NCI-H1930 (cell line): ENCODE results near the gene PIGR.

Source experiments
- DNase-seq, 2 experiments: peaks; one replicate each; lab custom pipeline; 2025; lab: John Stamatoyannopoulos, UW

Gene PIGR, protein sequence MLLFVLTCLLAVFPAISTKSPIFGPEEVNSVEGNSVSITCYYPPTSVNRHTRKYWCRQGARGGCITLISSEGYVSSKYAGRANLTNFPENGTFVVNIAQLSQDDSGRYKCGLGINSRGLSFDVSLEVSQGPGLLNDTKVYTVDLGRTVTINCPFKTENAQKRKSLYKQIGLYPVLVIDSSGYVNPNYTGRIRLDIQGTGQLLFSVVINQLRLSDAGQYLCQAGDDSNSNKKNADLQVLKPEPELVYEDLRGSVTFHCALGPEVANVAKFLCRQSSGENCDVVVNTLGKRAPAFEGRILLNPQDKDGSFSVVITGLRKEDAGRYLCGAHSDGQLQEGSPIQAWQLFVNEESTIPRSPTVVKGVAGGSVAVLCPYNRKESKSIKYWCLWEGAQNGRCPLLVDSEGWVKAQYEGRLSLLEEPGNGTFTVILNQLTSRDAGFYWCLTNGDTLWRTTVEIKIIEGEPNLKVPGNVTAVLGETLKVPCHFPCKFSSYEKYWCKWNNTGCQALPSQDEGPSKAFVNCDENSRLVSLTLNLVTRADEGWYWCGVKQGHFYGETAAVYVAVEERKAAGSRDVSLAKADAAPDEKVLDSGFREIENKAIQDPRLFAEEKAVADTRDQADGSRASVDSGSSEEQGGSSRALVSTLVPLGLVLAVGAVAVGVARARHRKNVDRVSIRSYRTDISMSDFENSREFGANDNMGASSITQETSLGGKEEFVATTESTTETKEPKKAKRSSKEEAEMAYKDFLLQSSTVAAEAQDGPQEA

DNA sequence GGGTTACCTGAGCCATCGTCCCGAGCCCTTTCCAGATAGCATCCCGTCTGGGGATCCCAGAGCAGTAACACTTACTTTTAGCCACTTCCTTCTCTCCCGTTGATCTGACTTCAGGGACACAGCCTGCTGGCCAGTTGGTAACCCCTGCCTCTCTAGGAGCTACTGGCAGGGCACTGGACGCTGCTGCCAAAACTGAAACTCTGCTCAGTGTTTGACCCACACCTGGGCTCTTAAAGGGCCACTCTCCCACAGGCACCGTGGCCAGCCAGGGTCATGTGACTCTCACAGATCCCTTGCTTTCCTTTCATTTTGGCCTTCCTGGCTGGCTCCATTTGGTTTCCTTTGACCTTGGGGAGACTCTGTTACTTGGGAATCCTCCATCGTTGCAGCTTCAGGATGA lies at the start of gene PIGR:
Gene PIGR (minus strand): TSS at position 206 of the 400 bp plus-strand sequence. CDS start 5,935 bp downstream, outside the sequence.
- no peak for DNase-seq

DNA sequence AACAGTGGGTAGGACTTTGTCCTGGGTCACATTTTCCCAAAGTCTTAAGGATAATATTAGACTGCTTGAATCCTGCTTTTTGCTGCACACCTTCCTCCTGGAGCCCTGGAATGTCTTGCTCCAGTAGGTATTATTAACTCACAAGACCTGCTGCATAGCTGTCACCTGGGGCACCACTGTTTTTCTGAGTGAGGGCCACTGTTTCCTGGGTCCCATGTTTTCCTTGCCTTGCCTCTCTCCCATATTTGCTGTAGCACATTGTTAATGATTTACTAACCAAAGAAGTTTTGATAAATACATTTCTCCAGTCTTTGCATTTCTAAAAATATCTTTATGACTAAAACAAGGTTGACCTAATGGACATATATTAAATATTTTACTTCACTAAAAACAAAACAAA lies 46.5 kb upstream of the PIGR start:
- no peak for DNase-seq

DNA sequence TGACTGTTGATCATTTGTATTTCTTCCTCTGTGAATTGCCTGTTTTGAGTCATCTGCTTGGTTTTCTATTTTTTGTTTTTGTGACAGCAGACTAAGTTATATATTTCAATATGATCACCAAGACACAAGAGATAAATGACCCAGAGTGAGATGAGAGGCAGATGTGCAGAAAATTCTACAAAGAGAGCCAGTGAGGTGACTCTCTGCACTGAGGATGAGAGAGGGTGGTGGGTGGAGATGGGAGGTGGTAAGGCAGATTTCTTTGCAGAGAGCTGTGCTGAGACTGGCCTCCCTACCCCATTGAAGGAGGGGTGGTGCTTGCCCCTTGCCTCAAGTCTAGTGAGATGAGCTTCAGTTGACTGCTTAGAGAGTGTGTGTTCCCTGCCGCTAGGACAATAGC lies 41.6 kb upstream of the PIGR start:
- DNase-seq: no peak

DNA sequence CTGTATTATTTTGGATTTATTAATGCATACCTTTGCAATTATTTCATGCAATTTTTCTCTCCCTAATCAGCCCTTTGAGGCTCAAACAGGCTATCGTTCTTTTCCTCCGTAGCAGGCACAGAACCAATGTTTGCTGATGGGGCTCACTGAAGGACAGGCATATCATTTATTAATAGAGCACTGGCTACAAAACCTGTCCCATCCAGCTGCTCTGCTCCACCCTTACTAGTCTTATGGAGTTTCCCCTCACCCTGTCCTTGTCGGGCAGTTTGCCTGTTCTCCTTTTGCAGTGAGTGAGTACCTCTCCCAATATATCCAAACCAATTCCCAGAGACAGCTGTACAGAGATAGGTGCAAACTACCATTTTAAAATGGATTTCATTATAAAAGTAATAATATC lies 40.6 kb upstream of the PIGR start:
- DNase-seq: no peak

DNA sequence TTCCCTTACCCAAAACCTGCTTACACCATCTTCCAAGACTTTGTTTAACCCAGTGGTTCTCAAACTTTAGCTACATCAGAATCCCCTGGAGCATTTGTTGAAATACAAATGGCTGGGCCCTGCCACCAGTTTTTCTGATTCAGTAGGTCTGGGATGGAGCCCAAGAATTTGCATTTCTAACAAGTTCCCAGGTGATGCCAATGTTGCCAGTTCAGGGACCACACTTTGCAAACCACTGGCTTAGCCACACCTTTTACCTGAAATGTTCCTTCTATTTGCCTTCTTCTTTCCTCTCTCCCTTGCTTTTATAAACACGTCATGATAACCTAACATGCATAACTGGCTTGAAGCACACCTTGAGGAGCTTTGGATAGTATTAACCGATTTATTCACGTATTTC lies 40.1 kb upstream of the PIGR start:
- DNase-seq: no peak

DNA sequence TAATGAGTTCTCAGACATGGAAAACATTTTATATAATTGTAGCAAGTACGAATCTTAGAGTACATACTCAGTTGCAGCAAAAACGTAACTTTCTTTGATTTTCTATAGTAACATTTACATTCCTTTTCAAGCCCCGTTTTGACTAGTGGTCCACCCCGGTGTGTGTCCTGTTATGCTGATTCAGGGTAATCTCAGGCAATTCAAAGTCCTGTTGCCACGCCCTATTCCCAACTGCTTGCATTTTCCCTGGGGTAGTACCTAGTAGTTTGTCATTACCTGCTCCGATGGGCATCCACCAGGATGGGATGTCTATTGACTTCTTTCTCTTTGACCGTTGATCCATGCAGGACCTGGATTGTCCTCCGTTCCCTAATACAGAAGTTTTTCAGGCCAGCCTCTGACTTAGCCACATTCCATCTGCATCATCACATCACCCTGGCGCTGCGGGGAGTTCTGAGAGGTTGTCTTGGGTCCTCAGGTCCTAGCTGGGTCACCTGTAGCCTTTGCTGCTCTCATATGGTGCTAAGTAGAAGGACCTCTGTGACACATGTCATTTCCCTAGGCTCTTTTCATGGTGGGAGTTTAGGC lies 39.0 kb upstream of the PIGR start:
- DNase-seq: no peak

DNA sequence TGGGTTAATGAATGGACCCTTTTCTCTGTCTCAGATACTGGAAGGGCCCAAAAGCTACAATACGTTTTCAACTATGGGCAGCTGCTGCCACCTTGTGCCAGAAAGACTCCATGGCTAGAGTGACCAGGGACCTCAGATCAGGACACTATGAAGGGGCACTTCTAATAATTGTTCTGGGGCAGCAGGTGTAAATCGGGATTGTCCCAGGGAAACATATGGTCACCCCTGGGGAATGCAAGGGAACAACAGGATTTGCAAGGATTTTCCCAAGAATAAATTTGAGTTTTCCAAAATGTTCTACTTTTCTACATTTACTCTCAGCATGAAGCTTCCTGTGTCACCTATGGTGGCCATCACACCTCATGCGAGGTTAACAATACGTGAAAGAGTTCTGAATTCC lies 36.0 kb upstream of the PIGR start:
- peak; percentile 8 to 26 for DNase-seq

DNA sequence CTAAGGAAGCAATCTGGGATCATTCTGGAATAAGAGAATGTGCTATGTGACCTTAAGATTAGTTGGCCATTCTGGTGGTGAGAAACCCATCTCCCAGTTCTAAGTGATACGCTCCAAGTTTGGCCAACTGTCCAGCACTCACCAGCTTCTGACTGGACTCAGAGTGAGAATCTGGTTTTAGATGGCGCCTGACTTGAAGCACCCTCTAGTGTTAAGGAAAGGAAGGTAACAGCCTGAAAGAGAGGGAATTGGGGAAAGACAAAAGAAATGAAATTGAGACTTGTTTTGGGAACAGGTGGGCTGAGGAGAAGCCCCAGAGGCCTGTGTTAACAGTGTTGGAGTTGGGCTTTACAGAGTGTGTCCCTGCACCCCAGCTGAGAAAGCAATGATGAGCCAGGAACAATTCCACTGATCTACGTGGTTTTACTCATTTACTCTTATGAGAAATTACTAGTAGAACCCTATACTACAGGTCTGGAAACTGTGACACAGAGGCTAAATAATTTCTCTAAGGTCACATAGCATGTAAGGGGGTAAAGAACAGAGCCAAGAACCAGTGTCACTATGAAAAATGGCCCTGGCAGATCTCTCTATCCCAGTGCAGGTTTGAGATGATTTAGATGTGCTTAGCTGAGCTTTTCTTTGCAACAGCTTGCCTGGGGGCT lies 33.2 kb upstream of the PIGR start:
- no peak for DNase-seq

DNA sequence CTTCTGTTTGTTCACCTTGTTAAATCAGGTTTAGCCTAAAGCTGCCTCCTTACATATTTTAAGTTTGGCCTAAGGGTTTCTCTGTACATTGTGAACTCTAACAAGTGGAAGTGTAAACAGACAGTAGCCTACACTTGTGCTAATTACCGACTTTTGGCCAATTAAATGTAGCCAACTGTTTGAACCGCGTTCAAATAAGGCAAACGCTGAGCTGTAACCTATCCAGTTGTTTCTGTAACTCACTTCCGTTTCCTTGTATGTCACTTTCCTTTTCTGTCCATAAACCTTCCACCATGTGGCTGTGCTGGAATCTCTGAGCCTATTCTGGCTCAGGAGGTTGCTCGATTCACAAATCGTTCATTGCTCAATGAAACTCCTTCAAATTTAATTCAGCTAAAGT lies 32.0 kb upstream of the PIGR start:
- no peak for DNase-seq

DNA sequence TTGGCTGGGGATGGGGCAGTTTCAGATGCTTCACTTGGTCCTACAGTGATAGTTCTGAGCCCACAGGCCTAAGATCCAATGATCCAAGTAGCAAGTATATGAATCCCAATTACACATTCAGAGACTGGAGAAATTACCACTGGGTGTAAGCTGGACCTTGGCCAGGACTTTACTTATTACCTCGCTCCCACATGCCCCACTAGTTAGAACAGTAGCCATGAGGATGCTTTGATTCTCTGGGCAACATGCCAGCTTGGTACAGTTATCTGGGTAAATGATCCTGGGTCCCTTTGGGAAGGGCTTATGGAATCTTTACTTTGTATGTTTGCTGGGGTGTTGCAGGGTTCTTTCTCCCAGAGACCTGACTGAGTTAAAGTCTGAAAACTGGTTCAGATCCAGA lies 29.0 kb upstream of the PIGR start:
- DNase-seq: no peak

DNA sequence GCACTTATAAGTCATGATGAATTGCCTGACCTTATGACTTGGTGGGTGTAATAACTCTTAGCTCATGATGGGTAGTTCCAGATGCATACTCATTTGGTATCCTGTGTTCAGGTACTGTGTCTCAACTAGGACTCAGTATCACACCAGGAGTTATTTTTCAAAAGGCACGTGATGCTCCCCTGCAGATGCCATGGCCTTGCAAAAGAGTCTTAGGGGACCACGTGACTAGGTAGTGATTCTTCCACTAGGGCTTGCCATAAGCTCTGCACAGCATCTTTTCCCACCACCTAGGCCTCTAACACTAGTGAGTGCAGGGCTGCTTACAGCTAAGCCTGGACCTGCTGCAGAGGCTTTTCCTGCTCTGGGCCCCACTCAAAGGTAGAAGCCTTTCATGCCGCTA lies 27.9 kb upstream of the PIGR start:
- no peak for DNase-seq

DNA sequence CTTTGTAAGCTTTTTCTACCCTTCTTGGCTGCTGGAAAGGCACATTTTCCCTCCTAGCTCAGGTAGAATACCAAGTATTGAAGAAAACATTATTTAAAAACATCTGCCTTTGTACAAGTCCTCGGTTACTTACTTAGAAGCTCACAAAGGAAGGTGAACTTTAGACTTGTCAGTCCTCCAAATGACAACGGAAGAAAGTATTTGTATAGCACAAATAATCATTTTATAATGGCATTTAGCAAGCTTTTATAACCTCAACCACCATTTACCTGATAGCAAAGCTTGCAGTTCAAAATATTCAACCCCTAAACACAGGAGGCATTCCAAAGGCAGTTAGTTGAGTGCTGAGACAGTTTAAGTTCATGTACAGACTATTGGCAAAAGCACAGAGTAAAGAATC lies 26.5 kb upstream of the PIGR start:
- no peak for DNase-seq

DNA sequence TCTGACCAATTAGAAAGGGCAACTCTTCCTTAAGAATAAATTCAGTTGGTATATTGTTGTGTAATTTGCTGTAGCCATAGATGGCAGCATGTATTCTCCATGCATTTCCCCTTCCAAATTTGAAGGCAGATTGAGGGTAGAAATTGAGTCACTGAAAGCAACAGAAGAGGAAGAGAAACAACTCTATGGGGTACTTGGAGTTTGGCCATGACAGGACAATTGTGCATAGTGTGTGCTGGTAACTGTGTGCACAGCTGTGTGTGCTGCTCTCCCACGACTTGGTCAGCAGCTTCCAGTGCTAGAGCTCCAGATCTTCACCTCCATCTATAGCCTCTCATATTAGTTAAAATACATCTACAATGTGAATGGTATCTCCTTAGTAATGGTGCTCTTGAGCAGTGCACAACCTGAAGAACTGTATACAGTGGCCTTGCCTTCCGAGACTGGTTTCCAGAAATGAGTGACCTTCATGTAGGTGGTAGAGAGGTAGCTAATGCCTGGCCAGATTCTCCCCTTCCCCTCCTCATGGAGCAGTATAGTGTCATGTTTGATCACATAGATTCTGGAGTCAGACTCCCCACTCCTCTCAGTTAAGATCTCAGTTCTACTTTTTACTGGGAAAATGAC lies 24.9 kb upstream of the PIGR start:
- DNase-seq: no peak

DNA sequence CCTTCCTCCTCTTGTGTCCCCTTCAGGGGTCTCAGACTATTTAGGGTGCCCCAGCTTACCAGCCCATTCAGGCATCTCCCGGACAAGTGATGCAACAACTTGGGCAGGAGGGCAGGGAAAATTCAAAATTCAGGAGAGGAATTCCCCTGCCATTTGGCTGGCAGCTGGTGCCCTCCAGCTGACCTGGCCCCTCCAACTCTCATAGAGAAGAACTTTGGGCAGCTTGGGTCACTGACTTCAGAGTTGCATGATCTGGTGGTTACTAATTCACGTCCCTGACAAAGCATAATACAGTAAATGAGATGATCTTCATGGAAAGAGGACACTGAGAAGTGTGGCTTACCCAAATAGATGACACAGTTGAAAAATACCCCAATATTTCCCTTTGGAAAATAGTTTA lies 24.2 kb upstream of the PIGR start, which contains the start of gene FCAMR:
Gene FCAMR (minus strand): TSS at position 15 of the 400 bp plus-strand sequence. CDS start 335 bp downstream, outside the sequence.
- no peak for DNase-seq

DNA sequence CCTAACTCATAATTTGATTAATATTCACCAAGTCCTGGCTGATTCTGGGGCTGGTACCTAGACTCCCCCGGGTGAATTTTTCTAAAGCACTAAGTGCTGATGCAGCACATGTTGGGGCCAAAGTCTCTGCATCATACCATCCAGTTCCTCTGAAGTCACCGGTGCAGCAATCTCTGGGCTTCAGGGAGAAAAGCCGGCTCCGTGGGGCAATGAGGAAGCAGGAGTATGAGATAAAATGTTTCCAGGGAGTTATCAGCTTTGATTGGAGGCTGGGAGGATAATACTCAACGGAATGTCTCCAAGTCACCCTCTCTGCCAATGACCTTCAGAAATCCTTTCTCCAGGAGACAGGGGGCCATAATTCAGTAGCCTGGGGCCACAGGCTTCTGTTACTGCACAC lies 22.8 kb upstream of the PIGR start:
- DNase-seq: no peak

DNA sequence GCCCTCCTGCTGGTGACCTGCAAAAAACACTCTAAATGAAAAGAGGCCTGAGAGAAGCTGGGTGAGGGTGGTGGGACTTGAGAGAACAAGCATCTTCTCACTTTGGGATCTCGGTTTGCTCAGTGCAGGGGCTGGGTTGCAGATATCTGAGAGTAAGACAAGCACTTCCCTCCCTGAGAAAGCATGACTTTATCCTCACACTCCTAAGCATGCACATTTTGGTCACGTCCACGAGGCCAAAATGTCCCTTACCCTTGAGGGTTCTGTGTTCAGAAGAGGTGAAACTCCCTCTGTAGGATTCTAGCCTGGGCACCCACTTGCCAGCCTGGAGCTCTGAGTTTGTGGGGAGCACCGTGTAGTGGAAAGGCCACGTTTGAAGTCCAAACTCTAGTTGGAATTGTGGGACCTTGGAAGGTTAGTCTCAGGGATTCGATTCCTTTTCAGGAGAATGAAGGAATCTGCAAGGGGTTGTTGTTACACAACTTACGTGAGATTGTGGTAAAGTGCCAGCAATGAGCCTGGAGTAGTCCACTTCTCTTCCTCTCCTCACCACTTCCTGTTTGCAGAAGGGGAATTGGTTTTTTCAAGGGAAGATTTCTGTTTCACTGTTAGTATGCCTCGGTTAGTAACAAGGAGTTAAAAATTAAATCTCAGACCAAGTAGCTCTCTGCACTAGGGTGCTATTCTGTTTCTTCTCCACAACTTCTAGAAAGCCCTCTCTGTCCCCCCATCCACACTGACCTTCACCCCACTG lies 21.0 kb upstream of the PIGR start:
- DNase-seq: no peak

DNA sequence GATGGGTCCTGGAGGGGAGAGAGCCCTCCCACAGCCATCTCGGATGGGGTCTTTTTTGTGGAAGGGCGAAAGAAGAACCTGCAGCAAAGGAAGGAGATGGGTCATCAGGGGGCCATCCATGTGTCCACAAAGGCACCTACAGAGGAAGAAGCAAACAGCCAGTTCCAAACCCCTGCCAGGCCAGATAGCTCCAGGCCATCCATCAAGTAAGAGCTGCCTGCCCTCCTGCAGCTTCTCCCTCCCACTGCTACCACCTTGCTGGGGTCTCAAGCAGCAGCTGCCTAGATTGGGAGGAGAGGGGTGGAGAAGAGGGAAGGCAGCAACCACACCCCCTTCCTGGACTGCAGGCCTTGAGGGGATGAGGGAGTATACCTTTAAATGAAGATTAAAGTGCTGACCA lies 19.5 kb upstream of the PIGR start:
- DNase-seq: no peak

DNA sequence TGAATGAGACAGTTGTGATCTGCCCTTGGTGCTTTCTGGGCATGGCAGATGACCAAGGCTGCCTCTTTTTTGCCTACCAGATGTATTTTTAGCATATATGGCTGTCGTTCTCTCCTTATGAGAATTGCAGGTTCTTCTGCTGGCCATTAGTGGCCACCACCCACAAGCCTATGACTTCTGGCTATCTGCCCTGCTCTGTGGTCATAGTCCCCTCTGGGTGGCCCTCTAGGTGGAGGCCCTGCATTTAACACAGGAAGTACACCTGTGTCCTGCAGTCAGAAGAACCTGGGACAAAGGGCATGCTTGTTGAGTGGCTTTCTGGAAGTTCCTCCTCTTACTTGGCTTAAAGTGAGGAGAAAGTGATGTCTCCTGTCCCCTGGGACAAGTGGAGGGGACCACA lies 17.5 kb upstream of the PIGR start:
- no peak for DNase-seq

DNA sequence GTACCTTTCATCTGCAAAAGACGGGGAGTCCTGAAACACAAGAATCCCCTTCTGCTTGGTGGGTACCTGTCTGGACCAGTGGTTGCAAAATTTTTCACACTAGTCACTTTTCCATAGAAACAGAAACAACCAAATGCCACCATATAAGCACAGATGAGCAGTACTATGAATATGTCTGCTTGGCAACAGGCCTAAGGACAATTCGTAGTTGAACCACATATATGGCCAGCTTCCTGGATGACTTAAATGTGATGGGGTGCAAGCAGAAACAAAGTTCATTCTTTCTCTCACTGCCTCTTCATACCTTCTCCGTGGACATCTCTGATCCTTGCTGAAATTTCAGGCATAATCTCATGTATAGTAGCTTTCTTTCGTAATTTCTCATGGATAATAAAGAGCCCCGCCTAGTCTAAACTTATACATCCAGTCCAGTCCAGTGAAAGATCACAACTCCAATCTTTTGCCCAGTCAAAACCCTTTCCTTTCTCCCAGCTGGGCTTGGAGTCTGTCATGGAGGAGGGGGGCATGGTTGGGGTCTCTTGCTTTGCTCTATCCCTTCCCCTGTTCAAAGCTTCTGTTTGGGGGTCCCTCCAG lies 16.9 kb upstream of the PIGR start:
- no peak for DNase-seq

DNA sequence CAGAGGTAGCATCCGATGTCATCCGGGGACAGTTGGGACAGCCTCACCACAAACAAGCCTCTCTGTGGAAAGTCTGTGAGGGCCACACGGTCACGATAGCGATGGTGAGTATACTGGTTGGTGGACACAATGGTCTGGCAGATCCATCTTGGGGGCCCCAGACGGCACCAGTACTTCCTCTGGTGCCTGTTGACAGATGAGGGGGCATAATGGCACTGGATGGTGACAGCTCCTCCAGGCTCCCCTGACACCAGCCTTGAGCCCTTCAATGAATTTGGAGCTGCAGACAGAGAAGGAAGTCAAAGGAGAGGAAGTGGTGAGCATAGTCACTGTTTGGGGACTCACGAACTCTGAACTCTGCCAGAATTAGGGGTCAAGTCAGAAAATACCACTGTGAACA lies 16.0 kb upstream of the PIGR start:
- no peak for DNase-seq

DNA sequence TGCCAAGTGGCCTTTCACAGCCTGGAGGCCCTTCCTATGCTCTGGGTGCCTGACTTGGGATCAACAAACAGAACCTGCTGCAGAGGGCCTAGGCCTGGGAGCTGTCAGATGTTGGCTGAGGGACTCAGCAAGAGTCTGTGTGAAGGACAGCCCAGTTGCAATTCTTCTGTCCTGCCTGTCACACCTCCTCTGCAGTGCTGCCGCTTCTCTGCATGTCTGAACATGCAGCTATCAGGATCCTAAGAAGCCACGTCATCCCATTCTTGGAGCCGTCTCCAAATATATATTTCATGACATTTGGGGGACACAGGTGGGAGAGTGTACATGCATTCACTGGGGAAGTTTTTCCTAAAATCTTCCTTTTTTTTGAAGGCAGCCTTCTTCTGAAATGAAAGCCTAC lies 15.4 kb upstream of the PIGR start:
- DNase-seq: no peak
